Loucy (cell line): ENCODE results near the gene FDXR.

Experiments used
- H2AFZ ChIP-seq: fragments of 200-600 bp; sonication (generic); 2 replicates; pipeline ENCODE4 v1.6.0; 2016; ENCODE audit warnings: antibody characterized with exemption, mild to moderate bottlenecking, low read length, moderate library complexity
- H3F3A ChIP-seq: fragments of 200-600 bp; 2 replicates; pipeline ENCODE4 v1.6.0; 2016; ENCODE audit warnings: antibody characterized with exemption, low read depth, mild to moderate bottlenecking
- H3K27me3 ChIP-seq: fragments of 200-600 bp; sonication (generic); 2 replicates; pipeline ENCODE4 v1.6.1; 2014; ENCODE audit warnings: low read length, mild to moderate bottlenecking; ENCODE audit not compliant: insufficient read depth, poor library complexity, severe bottlenecking
- H3K36me3 ChIP-seq: fragments of 200-600 bp; sonication (generic); 2 replicates; pipeline ENCODE4 v1.6.1; 2016; ENCODE audit warnings: low read length; ENCODE audit not compliant: insufficient read depth
- H3K4me1 ChIP-seq: fragments of 200-600 bp; sonication (generic); 2 replicates; pipeline ENCODE4 v1.5.1; 2014; ENCODE audit warnings: low read length, mild to moderate bottlenecking; ENCODE audit not compliant: insufficient read depth, poor library complexity, severe bottlenecking
- H3K4me2 ChIP-seq: fragments of 200-600 bp; sonication (generic); 2 replicates; pipeline ENCODE4 v1.6.0; 2014; ENCODE audit warnings: antibody characterized with exemption, low read length, low read depth, mild to moderate bottlenecking; ENCODE audit not compliant: poor library complexity, severe bottlenecking
- H3K4me3 ChIP-seq: fragments of 200-600 bp; sonication (generic); 2 replicates; pipeline ENCODE4 v1.5.1; 2014; ENCODE audit warnings: low read length, mild to moderate bottlenecking, mixed read lengths; ENCODE audit not compliant: poor library complexity, severe bottlenecking
- H3K79me2 ChIP-seq: fragments of 200-600 bp; sonication (generic); 2 replicates; pipeline ENCODE4 v1.6.1; 2014; ENCODE audit warnings: low read length; ENCODE audit not compliant: insufficient read depth
- H3K9ac ChIP-seq: fragments of 200-600 bp; sonication (generic); 2 replicates; pipeline ENCODE4 v1.6.0; 2014; ENCODE audit warnings: mild to moderate bottlenecking, low read depth, low read length, moderate library complexity; ENCODE audit not compliant: poor library complexity, severe bottlenecking
- H3K9me2 ChIP-seq: fragments of 200-600 bp; sonication (generic); replicated peaks from 2 replicates; pipeline ENCODE4 v1.6.1; 2016; ENCODE audit warnings: low read depth, low read length, mixed read lengths
- H3K9me3 ChIP-seq: fragments of 200-600 bp; sonication (generic); 2 replicates; pipeline ENCODE4 v1.6.1; 2014; ENCODE audit warnings: mild to moderate bottlenecking, antibody characterized with exemption, low read length, low read depth; ENCODE audit not compliant: insufficient read depth
- H4K20me1 ChIP-seq: fragments of 200-600 bp; sonication (generic); 2 replicates; pipeline ENCODE4 v1.6.0; 2014; ENCODE audit warnings: antibody characterized with exemption, low read length, mild to moderate bottlenecking; ENCODE audit not compliant: insufficient read depth, poor library complexity, severe bottlenecking
- CTCF ChIP-seq: fragments of 200-600 bp; sonication (generic); conservative IDR thresholded peaks from 2 replicates; pipeline ENCODE4 v1.5.1; 2014; ENCODE audit warnings: mild to moderate bottlenecking, antibody characterized with exemption, low read length
- EZH2phosphoT487 ChIP-seq: fragments of 200-600 bp; IDR thresholded peaks from 2 replicates; pipeline ENCODE4 v1.6.1; 2018; ENCODE audit warnings: antibody characterized with exemption, mild to moderate bottlenecking, moderate library complexity, borderline replicate concordance

FDXR gene

GRCh38 chr17:74892013-74892841 is 19.4 kb upstream of the FDXR start:
- H3K9ac ChIP-seq = no peak overlapping the region
- H3K9me2 ChIP-seq = no peaks in the 10 kb centered on the region
- no peaks in the 10 kb centered on the region for H3K79me2 ChIP-seq
- no peaks in the 10 kb centered on the region for H4K20me1 ChIP-seq
- H2AFZ ChIP-seq = no peak overlapping the region
- H3K27me3 ChIP-seq = no peaks in the 10 kb centered on the region
- H3K4me3 ChIP-seq = no peak overlapping the region
- TF ChIP-seq CTCF (no peak), EZH2phosphoT487 (no peak)
- H3K4me1 ChIP-seq = no peaks in the 10 kb centered on the region
- no peaks in the 10 kb centered on the region for H3F3A ChIP-seq
- no peak overlapping the region for H3K4me2 ChIP-seq
- no peaks in the 10 kb centered on the region for H3K36me3 ChIP-seq
- H3K9me3 ChIP-seq = no peaks in the 10 kb centered on the region

GRCh38 chr17:74890554-74890953 is 17.8 kb upstream of the FDXR start:
- Histone ChIP-seq H3K9me2 (no peaks in the 10 kb centered on the region), H2AFZ (no peak overlapping the region), H3K27me3 (no peaks in the 10 kb centered on the region), H3F3A (no peaks in the 10 kb centered on the region), H3K4me3 (no peak overlapping the region), H3K9ac (no peak overlapping the region), H3K4me1 (no peaks in the 10 kb centered on the region), H3K4me2 (no peak overlapping the region), H3K36me3 (no peaks in the 10 kb centered on the region), H4K20me1 (no peaks in the 10 kb centered on the region), H3K79me2 (no peaks in the 10 kb centered on the region), H3K9me3 (no peaks in the 10 kb centered on the region)
- no peak for TF ChIP-seq CTCF
- TF ChIP-seq EZH2phosphoT487 = no peak

GRCh38 chr17:74888469-74888868 is 15.7 kb upstream of the FDXR start:
- Histone ChIP-seq H3K36me3 (no peaks in the 10 kb centered on the region), H3K4me3 (no peak overlapping the region), H3K9ac (no peak overlapping the region), H4K20me1 (no peaks in the 10 kb centered on the region), H3K9me2 (no peaks in the 10 kb centered on the region), H3F3A (no peaks in the 10 kb centered on the region), H3K79me2 (no peaks in the 10 kb centered on the region), H2AFZ (no peak overlapping the region), H3K27me3 (no peaks in the 10 kb centered on the region), H3K9me3 (no peaks in the 10 kb centered on the region), H3K4me1 (no peaks in the 10 kb centered on the region), H3K4me2 (no peak overlapping the region)
- TF ChIP-seq CTCF (no peak), EZH2phosphoT487 (no peak)
